GM19372 (cell line): ENCODE measurements around the gene SLC17A8.
"Not testable (repeated sequence)": the region's sequence is repeated elsewhere in the genome, so short reads cannot be mapped to it uniquely, and the experiment has no call there.

Experiments used
- ATAC-seq: cut with Tn5 transposase; IDR thresholded peaks from one replicate; pipeline ENCODE4 v1.9.1; 2021; ENCODE audit warnings: mild to moderate bottlenecking, low read depth, moderate library complexity; ENCODE audit not compliant: unreplicated experiment

SLC17A8 gene

DNA sequence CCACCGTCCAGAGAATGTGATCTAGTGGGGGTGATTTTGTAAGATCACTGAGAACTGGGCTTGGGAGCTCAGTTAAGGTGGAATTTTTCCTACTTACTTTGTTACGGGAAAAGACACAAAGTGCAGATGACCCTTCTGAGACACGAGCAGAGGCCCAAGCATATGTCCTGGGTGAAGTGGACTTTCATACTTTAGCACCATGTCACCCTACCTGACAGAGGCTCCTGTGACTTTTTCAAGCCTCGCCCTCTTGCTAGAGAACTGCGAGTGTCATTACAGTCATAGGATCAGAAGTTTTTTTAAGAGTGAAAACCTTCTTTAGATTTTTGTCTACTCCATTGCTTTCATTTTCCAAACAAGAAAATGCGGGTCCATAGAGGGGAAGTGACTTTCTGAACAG is 56.1 kb downstream of the SLC17A8 start:
- no peak for ATAC-seq

DNA sequence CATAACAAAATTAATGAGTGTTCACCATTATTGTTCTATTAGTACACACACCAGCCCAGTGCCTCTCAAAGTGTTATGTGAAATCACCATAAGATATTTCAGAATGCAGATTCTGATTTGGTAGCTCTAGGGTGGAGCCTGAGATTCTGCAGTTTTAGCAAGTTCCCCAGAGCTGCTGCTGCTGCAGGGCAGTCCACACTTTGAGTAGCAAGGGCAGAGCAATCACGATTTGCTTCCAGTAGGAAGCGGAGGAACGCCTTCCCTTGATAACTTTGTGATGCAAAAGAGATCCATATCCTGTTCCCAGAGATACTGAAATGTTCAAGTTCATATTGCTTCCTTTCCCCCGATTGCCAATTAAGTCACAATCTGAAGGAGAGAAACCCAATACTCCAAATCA is 57.9 kb downstream of the SLC17A8 start:
- ATAC-seq = no peak

DNA sequence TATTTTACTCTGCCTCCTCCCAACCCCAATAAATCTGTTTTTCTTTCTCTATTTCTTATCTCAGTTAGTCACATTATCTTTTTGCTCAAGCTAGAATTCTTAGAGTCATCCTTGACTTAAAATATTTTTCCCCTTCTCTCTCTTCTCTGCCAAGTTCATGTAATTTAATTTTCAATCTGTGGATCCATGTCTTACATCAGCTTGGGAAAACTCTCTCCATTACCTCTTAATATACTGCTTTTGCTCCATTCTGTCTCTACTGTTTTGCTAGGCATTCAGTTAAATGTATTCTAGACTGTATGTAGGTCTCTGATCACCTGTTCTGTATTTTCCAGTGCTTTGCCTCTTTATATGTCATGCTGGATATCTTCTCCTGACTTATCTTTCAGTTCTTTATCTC is 65.8 kb downstream of the SLC17A8 start:
- no peak for ATAC-seq

DNA sequence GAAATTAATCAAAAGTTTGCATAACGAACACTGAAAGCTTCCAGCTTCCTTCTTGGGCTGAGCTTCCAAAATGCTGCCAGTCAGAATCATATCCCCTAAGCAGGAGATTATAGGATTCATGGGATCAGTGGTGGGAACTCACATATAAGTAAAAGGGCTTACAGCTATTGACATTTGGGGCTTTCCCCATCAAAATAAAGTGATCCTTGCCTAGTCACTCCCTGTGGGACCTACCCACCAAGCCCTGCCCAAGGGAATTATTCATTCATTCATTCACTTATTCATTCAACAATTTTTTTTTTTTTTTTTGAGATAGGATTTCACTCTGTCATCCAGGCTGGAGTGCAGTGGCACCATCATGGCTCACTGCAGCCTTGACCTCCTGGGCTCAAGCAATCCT is 69.3 kb downstream of the SLC17A8 start:
- no peak for ATAC-seq

DNA sequence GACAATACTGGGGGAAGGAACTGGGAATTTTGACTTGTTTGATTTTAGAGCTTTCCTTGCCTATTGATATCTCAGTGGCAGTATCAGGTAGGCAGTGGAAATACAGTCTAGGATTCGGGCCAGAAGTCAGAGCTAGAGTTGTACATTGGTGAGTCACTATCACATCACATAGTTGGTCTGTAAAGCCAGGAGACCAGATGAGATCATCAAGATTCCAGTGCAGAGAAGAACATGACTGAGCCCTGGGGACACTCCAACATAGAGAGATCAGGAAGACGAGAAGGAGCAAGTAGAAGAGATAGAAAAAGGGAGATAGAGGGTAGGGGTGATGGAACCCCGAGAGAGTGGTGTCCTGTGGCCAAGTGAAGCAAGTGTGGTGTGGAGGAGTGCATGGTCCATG is 70.2 kb downstream of the SLC17A8 start:
- no peak for ATAC-seq

DNA sequence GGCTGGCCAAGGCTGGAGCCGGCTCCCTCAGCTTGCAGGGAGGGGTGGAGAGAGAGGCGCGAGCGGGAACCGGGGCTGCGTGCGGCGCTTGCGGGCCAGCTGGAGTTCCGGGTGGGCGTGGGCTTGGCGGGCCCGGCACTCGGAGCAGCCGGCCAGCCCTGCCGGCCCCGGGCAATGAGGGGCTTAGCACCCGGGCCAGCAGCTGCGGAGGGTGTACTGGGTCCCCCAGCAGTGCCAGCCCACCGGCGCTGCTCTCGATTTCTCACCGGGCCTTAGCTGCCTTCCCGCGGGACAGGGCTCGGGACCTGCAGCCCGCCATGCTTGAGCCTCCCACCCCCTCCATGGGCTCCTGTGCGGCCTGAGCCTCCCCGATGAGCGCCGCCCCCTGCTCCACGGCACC is 73.4 kb downstream of the SLC17A8 start:
- not testable (repeated sequence) for ATAC-seq

DNA sequence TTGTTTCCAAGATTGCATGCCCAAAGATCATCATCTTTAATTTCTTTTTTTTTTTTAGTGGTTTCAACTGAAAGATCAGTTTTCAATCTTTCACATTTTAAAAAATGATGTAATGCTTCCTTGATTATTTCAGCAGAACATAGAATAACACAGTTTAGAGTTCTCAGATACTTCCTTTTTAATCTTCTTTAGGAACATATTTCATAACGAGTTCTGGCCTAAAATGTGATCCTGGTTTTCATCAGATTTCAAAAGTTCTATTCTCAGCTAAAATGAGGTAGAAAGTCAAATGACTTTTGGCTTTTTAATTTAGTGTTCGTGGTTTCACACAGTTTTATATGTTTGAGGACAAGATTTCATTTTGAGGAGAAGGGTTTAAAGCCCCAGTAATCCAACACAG is 76.8 kb downstream of the SLC17A8 start:
- no peak for ATAC-seq

DNA sequence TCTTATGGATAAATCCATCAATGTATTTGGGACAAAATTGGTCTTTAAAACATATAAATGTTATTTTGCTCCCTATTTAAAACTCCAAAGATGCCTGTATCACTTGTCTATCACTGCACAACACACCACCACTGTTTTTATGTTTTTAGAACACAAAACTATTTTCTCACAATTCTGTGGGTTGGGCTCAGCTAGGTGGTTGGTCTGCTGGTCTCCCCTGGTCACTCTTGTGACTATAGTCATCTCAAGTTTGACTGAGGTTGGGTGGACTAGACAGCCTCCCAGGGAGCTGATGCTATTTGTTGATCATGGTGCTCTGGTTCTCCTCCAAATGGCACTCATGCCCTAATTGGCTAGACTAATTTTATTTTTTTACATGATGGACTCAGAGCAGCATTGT is 77.3 kb downstream of the SLC17A8 start:
- no peak for ATAC-seq

DNA sequence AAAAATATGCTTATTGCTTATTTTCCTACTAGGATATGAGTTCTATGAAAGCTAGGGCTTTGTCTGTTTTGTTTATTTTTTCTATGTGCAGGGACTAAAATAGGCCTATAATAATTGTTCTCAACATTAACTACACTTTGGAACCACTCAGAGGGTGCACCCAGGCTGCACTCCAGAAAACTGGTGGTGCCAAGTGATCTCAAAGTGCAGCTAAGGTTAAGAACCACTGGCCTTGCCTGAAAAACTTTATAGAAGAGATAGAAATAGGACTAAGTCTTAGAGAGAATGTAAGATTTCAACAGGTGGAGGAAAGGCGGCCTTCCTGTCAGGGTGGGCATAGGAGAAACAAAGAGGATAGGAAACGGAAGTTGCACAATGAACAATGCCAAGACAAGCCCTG is 79.1 kb downstream of the SLC17A8 start:
- ATAC-seq = no peak

DNA sequence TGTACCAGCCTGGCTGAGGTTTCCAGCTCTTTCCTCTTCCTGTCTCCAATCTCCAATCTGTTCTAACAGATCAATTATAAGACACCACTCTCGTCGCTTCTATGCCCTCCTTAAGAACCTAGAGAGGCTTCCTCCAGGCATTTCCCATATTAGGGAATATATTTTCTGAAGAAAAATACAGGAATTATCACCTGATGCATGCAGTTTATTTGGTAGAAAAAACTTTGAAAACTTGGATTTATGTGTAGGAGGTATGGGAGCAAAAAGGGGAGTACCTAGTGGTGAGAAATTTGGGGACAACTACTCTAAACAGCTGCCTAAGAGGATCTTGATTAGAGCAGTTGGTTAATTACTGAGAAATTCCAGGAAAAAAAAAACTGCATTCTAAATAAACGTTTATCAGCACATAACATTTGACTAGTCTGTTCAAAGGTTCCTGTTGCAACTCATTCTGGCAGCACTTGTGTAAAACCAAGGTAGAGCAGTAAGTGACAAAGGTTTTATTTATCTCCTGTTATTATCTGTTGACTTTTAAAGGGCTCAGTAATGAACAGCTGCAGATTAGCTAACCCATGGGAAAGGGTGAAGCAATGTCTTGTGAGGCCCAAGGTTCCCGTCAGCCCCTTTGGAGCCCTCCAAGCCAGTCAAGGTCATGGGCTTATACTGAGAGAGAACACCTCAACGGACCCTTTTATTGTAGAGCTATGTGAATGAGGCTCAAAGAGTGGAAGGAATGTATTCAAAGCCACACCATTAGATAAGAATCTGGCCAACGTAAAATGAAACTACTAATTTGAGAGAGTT is 80.4 kb downstream of the SLC17A8 start:
- ATAC-seq = no peak

DNA sequence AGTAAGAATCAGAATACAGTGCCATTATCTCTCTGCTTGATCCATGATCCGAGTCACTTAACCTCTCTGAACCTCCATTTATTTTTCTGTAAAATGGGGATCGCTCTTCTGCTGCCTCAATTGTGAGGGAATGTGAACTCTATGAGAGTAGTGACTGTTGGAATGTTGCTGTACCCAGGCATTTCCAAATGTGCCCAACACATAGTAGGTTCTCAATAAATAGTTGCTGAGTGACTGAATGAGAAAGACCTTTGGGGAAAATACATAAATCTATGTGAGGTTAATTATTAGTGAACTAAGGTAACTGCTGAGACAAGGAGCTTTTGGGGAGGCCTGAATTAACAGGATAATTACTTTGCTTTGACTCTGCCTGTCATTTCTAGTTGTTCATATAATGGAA is 82.9 kb downstream of the SLC17A8 start:
- ATAC-seq = no peak

DNA sequence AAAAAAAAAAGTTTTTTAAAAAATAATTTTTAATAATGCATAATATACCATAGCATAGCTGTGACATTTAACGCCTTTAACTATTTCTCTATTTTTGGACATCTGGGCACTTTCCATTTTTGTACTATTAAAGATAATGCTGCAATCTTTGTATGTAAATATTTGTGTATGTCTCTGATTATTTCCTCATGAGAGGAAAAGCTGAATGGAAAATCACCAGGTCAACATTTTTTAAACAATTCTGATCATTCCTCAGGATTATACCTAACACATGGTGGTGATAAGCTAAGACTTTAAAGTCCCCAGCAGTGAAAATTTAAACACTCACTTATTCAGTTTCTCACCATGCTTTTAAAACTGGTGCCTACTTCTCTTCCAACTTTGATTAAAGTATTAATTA is 85.5 kb downstream of the SLC17A8 start:
- ATAC-seq = no peak

DNA sequence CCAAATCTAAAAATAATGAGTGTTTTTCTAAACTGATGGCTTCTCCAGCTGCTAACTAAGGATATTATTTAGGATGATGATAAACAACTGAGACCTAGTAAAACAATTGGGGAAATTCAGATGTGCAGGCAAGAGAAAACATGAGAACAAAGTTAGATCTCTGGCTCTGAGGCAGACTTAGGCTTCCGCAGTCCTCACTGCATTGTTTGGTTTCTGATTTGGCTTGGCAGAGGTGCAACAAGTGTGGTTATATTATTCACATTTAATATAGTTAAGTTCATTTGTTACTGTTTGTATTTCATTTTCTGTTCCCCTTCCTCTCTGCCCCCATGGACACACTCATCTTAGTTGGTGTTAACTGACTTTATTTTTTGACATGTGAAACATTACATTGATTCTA is 86.6 kb downstream of the SLC17A8 start:
- ATAC-seq = no peak

DNA sequence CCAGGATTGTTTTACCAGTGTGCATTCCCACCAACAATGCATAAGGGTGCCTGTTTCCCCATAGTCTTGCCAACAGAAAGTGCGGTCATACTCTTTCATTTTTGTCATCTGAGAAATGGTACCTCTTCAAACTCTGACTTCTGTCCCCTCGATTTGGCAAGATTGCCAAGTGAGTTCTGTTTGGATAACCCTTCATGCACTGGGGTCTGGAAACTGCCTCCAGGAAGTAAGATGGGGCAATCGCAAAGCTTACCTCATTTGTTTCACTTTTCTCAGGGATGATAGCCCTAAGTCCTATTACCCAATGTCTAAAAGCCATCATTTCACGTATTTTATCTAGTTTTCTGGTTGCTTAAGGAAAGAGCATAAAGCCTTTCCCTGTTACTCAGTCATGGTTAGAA is 88.2 kb downstream of the SLC17A8 start:
- no peak for ATAC-seq

DNA sequence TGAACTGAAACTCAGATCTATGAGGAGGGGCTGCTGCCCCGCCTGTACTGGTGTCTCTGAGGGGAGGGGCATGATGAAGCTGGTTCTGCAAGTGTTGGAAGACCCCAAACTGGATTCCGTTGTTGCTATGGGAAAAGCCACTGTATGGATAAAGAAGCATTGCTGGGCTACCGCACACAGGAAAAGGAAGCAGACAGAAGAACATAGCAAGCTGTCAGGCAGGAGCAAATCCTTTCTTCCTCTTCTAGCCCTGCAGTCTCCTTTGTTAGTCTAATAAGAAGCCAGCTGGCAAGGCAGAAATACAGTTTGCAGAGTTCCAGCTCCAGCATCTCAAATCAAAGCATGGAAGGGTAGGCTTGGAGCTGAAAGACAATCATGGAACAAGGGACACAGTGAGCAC is 90.5 kb downstream of the SLC17A8 start:
- no peak for ATAC-seq

DNA sequence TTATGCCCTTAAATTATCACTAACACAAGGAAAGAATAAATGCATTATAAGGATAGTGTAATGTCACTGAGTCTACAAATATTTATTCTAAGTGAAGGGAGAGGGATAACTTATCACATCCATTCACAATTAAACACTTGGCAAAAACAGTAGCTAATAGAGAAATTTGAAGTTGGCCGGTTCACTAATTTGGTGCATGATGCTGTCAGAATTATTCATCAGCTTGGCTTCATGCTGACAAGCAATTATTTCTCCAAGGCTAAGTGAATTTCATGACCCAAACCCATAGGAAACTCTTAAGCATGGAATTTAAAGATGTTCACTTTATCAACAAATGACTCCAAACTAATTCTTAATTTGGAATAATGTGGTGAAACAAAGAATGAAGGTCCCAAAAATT is 91.8 kb downstream of the SLC17A8 start:
- ATAC-seq = no peak

DNA sequence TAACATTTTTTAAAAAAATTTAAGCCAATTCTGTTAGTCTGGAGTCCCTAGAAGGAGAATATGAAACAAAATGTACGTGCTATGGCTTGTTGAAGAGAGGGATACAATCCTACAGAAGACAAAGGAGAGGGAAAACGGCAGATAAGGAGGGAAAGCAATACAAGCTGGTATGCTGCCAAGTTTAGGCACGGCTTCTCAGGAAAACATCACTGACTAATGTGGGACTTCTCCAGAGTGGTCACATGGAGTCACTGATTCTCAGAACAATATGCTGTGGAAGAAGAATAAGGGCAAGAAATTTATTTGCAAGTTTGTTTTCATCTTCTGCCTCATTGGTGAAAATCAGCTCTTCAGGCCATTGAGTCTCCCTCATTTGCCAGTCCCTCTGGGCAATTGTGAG is 93.9 kb downstream of the SLC17A8 start:
- ATAC-seq = no peak

DNA sequence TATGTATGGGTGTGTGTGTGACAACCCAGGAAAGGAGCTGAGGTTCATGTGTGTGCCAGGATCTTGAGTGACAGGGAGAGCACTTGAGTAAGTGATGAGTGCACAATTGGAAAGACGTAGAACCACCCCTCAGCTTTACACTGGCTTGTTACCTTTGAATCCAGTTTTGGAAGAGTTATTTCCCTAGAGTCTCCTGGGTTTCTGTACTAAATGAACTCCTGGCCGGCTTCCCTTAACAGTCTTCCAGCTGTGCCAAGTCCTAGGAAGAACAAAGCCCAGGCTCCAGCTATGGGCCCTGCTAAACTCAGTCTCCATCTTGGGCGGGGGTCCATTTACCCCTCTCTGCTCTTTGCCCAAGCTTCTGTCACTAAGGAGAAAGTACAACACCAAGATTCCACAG is 97.1 kb downstream of the SLC17A8 start:
- ATAC-seq = no peak

DNA sequence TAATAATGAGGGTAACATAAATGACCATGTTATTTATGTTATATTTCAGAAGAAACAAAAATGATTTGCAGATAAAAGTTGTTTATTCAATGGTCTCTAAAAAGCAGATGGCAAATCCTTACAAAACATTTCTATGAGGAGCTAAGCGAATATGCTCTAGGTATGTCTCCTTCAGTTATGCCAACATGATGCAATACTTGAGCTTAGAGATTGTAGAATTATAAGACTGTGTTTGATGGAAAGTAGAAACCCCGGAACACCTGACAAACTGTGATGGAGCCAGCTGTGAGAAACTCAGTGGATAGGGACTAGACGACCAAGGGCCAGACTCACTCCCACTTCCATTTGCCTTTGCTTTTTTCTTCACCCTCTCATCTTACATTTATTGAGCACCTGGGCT is 99.0 kb downstream of the SLC17A8 start:
- ATAC-seq = no peak

DNA sequence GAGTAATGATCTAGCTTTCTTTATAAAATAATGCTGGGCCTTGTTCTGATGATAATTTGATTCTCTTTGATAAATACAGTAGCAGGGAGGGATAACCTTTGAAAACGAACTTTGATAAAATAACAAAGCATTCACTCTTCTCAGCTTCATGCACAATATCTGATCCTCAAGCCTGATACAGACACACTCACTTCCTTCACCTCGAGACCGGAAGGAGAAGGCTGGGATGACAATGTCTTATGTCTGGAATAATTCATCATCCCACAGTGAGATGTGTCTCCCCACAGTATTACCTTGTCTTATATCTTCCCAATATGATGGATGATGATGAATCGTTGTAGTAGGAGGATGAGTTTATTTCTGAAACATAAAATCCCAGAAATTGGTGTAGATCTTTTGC is 101.3 kb downstream of the SLC17A8 start:
- no peak for ATAC-seq

DNA sequence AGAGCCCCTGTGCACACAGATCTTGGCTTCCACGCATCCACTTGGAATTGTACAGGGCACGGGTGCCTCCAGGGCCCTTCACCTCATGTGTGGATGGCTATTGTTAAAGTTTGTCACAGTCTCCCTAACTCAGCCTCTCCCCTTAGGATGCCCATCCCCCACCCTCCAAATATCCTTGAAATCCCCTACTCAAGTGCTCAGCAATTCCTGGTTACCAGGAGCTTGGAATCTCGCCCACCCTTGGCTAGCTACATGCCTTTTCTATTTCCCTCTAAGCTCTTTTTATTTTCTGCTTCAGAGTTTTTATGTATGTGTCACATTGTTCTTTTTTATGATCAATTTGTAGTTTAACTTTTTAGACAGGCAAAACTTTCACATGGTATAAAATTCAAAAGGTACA is 103.8 kb downstream of the SLC17A8 start:
- ATAC-seq = no peak

DNA sequence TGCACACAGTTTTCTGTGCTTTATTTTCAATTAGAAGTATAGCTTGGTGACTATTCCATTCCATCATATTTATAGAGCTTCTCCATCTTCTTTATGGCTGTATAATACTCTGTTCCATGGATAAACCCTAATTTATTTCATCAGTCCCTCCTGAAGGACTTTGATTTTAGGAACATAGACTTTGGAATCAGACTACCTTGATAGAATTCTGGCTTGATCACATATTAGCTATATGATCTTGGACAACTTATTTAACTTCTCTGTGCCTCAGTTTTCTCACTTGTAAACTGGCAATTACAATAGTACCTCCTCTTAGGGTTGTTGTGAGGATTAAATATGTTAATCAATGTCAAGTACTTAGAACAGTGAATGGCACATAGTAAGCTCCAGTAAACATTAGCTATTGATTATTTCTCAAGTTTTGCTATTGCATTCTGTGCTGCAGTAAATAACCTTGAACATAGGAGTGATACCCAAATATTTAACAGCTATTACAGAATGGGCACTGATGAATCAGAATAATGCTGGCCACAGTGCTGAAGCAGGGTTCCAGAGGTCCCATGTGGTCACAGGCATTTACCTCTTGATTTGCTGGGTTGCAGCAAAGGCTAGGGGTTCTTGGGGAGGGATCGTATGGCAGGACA is 104.6 kb downstream of the SLC17A8 start:
- no peak for ATAC-seq
